ENCODE measurements around the gene ECE1.

Gene ECE1

GRCh38 chr1:21267191-21268077 is 22.8 kb downstream of the ECE1 start:
- TF ChIP-seq CTCF (IDR thresholded peaks at IDR 0.05; ENCODE audit: low read depth, low read length, missing control alignments): no peak
- no peak for DNase-seq (ENCODE audit: extremely low read depth, low read depth)
- H3K4me3 ChIP-seq (replicated peaks; ENCODE audit: low read depth, low read length): no peak overlapping the region

DNA sequence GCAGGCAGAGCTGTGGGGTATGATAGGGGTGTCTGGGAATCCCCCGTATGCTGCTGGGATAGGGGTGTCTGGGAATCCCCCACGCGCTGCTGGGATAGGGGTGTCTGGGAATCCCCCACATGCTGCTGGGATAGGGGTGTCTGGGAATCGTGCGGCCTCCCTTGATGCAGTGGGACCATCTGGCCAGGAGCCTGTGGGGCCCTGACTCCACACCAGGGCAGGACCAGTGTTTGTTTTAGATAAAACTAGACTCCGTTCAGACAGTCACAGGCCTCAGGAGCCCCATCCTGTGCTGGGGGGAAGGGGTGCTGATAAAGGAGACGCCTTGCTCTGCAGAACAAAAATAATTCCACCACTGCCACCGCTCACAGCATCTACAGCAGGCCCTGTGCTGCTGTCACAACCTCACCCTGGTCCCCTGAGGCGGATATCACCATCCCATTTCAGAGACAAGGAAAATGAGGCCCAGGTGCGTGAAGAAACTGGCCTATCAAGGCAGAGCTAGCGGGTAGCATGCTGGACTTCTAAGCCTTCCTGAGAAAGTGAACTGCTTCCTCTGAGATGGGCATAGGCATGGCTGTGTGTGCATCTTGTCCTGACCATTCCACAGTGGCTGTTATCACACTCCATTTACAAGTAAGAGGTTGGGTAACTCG is 24.0 kb downstream of the ECE1 start:
- TF ChIP-seq CTCF (IDR thresholded peaks at IDR 0.05; ENCODE audit: low read depth, low read length, missing control alignments): no peak
- DNase-seq (ENCODE audit: extremely low read depth, low read depth): no peak
- H3K4me3 ChIP-seq (replicated peaks; ENCODE audit: low read depth, low read length): no peak overlapping the region

DNA sequence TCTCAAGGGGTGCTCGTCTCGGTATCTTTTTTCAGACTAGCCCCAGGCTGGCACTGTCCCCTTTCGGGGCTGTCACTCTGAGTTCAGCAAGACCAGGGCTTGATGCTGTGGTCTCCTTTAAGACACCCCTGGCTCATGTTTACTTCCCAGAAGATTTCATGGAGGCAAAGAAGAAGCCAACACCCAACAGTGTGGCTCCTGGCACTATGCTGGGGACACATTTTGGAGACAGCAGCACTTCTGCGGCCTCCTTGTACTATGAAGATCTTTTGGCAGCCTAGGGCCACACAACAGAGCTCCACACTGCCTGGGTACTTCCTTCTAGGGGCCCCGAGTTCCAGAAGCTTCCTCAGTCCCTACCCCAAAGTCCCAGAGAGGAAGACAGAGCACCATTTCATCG is 24.6 kb downstream of the ECE1 start:
- no peak for TF ChIP-seq CTCF (IDR thresholded peaks at IDR 0.05; ENCODE audit: low read depth, low read length, missing control alignments)
- no peak overlapping the region for H3K4me3 ChIP-seq (replicated peaks; ENCODE audit: low read depth, low read length)
- no peak for DNase-seq (ENCODE audit: extremely low read depth, low read depth)

- H3K4me3 ChIP-seq (replicated peaks; ENCODE audit: low read depth, low read length): no peak overlapping the region
- DNase-seq (ENCODE audit: extremely low read depth, low read depth): no peak
- TF ChIP-seq CTCF (IDR thresholded peaks at IDR 0.05; ENCODE audit: low read depth, low read length, missing control alignments): no peak
Observed at GRCh38 chr1:21264898-21265297, 25.4 kb downstream of the ECE1 start.

DNA sequence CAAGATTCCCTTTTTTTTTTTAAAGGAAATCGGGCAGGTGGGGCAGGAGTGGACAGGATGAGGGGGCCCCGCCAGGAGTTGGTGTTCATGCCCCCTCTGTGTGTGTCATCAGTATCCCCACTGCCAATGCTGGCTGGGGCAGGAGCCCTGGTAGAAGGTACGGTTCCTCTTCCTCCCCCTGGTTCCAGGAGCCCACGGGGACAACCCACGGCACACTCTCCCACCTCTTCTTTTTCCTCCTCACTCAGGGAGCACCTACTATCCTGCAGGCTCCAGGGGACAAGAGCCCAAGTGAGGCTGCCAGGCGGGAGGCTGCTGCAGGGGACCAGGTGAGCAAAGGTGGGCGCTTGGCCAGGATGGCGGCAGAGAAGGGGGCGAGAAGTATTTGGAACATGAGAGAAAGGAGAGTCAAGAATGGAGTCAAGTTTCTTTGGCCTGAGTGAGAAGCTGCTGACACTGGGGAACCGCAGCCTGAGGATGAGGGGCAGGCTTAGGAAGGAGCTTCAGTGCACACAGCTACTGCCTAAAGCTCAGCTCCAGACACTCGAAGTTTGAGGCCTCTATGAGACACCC is 26.5 kb downstream of the ECE1 start:
- TF ChIP-seq CTCF (IDR thresholded peaks at IDR 0.05; ENCODE audit: low read depth, low read length, missing control alignments): no peak
- no peak overlapping the region for H3K4me3 ChIP-seq (replicated peaks; ENCODE audit: low read depth, low read length)
- DNase-seq (ENCODE audit: extremely low read depth, low read depth): no peak

DNA sequence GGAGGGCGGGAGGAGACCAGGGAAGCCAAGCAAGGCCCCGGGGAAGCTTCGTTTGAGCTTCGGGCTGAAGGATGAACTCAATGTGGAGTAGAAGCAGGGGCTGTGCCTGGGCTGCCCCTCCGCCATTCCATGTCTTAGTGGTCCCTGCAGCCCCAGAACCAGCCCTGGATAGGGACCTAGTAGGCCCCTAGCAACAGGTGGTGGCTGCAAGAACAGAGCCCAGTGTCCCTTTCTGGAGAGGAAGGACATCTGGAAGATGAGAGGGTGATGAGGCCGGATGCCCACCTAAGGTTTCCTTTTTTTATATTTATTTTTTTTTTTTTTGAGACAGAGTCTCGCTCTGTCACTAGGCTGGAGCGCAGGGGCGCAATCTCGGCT is 27.2 kb downstream of the ECE1 start:
- no peak overlapping the region for H3K4me3 ChIP-seq (replicated peaks; ENCODE audit: low read depth, low read length)
- DNase-seq (ENCODE audit: extremely low read depth, low read depth): no peak
- no peak for TF ChIP-seq CTCF (IDR thresholded peaks at IDR 0.05; ENCODE audit: low read depth, low read length, missing control alignments)

Measured in HFF-Myc (cell line).